C4-2B (cell line): ENCODE data around the gene KCNJ12.

Experiments
- H3K27ac ChIP-seq: fragments of 450-650 bp; 2 replicates; pipeline ENCODE4 v1.5.1; 2017
- CTCF ChIP-seq: fragments of 450-650 bp; conservative IDR thresholded peaks from 2 replicates; pipeline ENCODE4 v1.5.1; 2017; ENCODE audit warnings: mild to moderate bottlenecking
- ZFX ChIP-seq: fragments of 450-650 bp; IDR thresholded peaks from 2 replicates; pipeline ENCODE4 v1.6.1; 2017

Gene KCNJ12

DNA sequence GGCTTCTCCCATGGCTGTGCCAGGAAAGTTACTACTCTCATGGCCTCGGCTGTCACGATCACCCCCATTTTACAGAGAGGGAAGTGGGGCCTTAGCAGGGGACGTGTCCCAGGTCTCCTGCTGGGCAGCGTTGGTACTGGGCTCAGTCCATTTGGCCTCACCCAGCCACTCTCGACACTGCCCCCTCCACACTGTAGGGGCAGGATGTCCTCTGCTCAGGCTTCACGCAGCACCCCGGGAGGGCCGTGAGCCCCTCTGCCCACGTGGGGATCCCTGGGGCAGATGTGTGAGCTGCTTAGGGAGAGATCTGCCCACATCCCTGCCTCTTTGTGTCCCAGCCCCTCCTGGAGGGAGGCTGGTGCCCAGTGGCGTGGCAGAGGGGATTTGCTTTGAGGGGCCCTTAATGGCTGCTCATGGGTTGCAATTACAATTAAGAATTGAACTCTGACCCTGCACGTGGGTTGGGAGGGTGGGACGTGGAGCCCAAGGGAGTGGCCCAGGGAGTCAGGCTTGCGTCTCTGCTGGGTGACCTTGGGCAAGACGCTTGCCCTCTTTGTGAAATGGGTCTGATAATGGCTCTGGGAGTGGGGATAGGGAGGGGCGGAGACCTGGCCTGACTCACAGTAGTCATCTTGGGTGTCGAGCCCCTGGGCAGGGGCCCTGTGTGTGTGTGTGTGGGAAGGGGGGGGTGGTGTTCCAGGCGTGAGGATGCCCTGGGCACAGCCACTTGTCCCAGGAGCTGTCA is 2.3 kb upstream of the KCNJ12 start:
- no peak overlapping the region for H3K27ac ChIP-seq
- TF ChIP-seq CTCF (no peak), ZFX (no peak)

GRCh38 chr17:21374441-21375161 is 1.6 kb upstream of the KCNJ12 start:
- TF ChIP-seq ZFX, result no peak
- TF ChIP-seq CTCF, result no peak

GRCh38 chr17:21375162-21375560 is 996 bp upstream of the KCNJ12 start:
- no peak for TF ChIP-seq ZFX
- TF ChIP-seq CTCF, result no peak
- H3K27ac ChIP-seq, result no peak overlapping the region

More at GRCh38 chr17:21374441-21375161, 1.6 kb upstream of the KCNJ12 start:
- H3K27ac ChIP-seq, result no peak overlapping the region

DNA sequence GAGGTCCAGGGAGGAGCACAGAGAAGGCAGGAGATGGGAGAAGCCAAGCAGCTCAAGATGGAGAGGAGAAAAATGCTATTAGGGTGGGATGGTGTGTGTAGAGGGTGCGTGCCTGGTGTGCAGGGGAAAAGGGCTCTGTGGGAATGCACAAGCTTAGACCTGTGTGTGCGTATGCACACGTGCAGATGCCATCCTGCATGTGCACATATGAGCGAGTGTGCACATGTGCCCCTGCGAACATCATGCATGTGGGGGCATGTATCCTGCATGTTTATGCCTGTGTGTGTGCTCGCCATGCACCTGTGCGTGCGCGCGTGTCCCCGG is 438 bp upstream of the KCNJ12 start:
- TF ChIP-seq CTCF (no peak), ZFX (no peak)
- no peak overlapping the region for H3K27ac ChIP-seq

DNA sequence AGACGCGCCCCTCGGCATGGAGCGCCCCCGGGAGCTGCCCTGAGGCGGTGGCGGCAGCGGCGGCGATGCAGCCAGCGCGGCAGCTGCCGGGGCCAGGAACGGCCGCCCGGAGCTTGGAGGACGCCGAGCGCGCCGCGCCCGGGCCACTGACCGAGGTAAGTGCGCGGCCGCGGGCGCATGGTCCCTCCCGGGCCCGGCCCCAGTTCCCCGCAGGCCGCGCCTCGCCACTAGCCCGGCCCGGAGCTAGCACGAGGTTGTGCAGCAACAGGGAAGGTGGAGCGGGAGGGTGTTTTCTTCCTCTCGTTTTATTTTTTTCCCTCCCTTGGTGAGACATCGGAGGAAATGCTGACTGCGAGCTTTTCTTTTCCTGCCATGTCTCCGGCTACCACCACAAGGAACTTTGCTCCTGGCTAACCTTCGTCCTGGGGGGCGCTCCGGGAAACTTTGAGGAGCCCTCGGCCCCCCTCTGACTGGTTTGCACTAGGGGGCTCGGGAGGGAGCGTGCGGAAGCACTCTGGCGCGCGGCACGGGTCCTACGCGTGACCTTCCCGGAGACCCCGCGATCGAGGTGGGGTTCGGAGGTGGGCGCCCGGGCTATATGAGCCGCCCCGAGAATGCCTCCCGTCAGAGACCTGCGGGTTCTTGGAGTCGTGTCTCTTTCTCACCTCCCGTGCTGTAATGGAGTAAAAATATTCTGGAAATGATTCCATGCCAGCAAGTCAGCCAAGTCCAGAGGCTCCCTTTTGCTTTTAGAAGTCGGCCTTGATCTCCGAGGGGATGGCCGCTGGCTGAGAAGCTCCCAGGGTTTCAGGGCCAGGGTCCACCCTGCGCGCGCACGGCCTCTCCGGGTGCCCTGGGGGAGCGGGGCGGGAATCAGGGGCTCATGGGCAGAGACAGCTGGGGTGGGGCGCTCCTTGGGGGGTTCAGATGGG is 868 bp downstream of the KCNJ12 start:
- H3K27ac ChIP-seq, result no peak overlapping the region
- TF ChIP-seq CTCF, result no peak
- peak; percentile 43; the same call in 1 of the 2 replicates for TF ChIP-seq ZFX

GRCh38 chr17:21377705-21378396 is 1.7 kb downstream of the KCNJ12 start:
- H3K27ac ChIP-seq, result no peak overlapping the region
- TF ChIP-seq ZFX (no peak), CTCF (no peak)
